GM04503 (cell line): Measurements from ENCODE around the gene M6PR.
"Not testable (repeated sequence)": the region's sequence is repeated elsewhere in the genome, so short reads cannot be mapped to it uniquely, and the experiment has no call there.

Source experiments
- DNase-seq: peaks from one replicate; pipeline ENCODE4 v3.0.0-alpha.2; 2012; ENCODE audit warnings: low read depth

M6PR gene

GRCh38 chr12:8950702-8951478, 1.4 kb upstream of the M6PR start:
- DNase-seq, result no peak

GRCh38 chr12:8950221-8950527, 729 bp upstream of the M6PR start:
- no peak for DNase-seq

DNA sequence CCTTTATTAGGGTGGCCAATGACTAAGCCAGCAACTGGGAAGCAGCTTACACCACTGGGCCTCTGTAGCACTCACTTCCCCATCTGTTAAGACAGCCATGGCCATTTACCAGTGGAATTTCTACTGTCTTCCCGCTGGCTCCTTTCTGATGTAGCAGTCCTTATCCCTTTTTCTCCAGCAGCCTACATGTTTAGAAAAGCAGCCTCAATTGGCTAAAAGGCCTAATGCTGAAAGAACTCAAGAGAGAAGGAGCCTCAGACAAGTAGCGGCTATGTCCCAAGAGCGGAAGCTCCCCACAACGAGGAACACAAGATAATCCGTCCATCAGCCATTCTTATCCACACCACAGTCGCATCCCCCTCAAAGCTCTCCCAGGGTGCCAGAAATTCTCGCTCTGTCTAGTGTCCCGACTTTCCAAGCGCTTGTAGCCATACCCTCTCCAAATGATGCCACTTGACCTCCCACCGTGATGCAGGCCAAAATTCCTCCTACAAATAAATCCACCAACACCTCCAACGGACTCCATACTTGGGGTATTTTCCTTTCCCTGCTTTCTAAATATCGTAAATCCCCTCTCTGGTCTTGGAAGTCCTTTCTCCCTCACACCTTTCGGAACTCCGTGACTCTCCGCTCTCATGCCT, 624 bp downstream of the M6PR start:
- peak; percentile 16 for DNase-seq

DNA sequence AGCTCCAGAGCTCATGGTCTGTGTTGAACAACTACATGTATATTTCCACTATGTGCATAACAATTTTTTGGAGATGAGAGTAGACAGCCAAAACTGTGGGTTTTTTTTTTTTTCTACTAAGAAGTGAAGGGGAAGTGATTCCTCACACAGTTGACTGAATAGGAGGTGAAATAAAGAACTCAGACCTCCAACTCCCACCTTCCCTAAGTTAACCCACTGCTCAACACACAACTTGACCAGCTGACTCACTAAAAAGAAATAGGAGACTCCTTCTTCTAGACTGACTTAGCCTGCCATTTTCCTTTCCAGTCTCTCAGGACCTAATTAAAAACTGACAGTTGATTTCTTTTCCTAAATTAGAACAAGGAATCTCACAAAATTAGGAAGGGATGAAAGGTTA, 1.7 kb downstream of the M6PR start:
- no peak for DNase-seq

- no peak for DNase-seq
These were observed 2.7 kb downstream of the M6PR start for GRCh38 chr12:8946733-8947132.

- no peak for DNase-seq
These were observed 5.8 kb downstream of the M6PR start for GRCh38 chr12:8943565-8944186.

GRCh38 chr12:8941691-8942478, 7.6 kb downstream of the M6PR start:
- DNase-seq, result no peak

GRCh38 chr12:8937842-8938442, 11.5 kb downstream of the M6PR start:
- not testable (repeated sequence) for DNase-seq

DNA sequence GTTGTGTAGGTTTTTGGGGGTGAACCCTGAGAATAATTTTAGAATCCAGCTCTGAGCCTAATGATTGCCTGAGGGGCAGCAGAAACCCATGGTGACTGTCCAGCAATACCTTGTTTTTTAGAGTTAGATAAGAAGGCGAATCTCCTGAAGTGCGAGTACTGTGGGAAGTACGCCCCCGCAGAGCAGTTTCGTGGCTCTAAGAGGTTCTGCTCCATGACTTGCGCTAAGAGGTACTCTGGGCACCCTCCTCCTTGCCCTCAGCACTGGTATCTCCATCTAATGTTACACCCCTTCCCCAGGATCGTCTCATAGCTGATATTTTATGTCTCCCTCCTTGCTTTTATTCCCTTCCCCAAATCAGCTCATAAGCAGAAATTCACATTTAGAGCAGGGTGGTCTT, 12.7 kb downstream of the M6PR start:
- no peak for DNase-seq

- not testable (repeated sequence) for DNase-seq
These were observed 15.4 kb downstream of the M6PR start for GRCh38 chr12:8934080-8934479.

DNA sequence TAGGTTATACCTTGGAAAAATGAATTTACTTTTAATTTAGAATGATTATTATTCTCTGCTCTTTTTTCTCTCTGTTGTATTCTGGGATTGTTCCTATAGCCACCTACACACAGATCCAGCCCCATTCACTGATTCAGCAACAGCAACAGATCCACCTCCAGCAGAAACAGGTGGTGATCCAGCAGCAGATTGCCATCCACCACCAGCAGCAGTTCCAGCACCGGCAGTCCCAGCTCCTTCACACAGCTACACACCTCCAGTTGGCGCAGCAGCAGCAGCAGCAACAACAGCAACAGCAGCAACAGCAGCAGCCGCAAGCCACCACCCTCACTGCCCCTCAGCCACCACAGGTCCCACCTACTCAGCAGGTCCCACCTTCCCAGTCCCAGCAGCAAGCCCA, 17.0 kb downstream of the M6PR start:
- DNase-seq, result not testable (repeated sequence)

DNA sequence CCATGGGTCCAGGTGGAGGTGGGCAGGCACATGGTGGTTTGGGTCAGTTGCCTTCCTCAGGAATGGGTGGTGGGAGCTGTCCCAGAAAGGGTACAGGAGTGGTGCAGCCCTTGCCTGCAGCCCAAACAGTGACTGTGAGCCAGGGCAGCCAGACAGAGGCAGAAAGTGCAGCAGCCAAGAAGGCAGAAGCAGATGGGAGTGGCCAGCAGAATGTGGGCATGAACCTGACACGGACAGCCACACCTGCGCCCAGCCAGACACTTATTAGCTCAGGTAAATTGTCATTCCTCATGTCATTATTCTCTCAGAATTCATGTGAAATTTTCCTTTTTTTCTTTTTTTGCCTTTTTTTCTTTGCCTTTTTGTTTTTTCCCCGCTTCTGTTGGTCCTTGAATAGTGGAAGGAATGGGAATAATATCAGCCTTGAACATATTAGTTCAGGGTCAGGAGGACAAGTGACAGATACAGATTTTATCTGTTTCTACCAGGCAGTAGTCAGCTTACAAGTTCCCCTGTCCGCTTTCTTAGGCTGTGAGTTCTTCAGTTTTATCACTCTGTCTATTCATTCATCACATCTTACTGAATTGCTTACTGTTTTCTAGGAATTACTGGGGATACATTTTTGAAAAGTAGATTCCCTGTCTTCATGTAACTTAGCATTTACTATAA, 18.7 kb downstream of the M6PR start:
- DNase-seq, result not testable (repeated sequence)

DNA sequence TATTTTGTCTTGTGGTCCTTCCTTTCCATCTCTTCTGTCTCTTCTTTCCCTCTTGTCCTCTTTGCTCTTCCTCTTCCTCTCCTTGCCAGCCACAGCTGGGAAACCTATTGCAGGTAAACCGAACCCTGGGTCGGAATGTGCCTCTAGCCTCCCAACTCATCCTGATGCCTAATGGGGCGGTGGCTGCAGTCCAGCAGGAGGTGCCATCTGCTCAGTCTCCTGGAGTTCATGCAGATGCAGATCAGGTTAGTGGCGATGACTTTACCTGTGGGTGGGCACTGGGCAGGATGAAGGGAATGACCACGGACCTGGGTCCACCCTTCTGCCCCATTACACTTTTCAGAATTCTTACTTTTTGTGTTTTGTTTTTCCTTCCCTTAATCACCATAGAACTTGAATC, 26.9 kb downstream of the M6PR start:
- no peak for DNase-seq

DNA sequence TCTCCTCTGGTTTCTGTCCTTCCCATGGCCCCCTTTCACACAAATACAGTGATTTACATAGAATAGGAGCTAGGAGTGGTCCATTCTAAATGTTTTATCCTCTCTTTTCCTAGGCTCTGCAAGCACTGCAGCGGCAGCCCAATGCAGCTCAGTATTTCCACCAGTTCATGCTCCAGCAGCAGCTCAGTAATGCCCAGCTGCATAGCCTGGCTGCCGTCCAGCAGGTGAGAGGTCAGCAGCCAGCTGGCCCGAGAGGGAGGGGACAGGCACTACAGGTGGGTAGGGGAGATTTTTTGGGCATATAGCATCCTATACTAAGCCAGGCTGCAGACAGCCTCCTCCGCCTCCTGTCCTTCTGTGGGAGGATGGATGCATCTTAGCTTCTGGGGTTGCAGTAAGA, 29.8 kb downstream of the M6PR start:
- DNase-seq, result not testable (repeated sequence)

DNA sequence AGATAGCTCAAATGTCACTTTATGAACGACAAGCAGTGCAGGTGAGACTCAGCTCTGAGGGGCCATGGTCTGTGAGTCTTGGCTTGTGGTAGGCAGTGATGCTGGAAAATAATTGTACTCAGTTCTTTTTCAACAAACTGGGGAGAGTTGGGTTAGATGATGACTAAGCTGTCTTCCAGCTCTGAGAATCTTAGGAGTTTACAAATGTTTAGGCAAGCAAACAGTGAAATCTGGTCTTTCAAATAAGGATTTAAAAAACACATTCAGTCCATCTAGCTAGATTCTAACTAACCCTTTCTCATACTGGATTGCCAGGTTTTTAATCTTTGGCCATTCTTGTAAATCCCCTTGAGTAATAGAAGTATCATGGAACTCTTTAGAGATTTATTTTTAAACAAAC, 31.7 kb downstream of the M6PR start:
- DNase-seq, result no peak

GRCh38 chr12:8917031-8917430, 32.4 kb downstream of the M6PR start:
- no peak for DNase-seq

DNA sequence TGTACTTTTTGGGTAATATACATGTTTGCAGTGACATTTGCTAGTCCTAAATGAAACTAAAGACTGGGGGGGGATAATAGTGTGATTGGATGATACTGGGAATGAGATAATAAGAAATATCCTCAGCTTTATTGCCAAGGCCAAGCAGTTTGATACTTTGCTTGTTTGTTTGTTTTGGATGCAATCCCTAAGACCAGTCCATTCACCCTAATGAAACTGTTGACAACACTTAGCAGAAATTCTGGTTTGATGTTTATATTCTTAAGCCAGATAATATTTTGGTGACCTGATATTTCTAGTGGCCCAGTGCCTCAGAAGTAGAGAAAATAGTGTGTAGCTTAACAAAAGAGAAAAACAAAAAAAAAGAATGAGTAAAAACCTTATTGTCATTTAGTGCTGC, 33.3 kb downstream of the M6PR start:
- DNase-seq, result no peak

- DNase-seq, result peak; percentile 3
These were observed 34.5 kb downstream of the M6PR start for GRCh38 chr12:8914716-8915526.

GRCh38 chr12:8914033-8914715, 35.3 kb downstream of the M6PR start, which contains the start of gene PHC1:
PHC1 (plus strand) TSS chr12:8914509; CDS start chr12:8917678, 3,169 bp downstream.
- peak; percentile 35 for DNase-seq

DNA sequence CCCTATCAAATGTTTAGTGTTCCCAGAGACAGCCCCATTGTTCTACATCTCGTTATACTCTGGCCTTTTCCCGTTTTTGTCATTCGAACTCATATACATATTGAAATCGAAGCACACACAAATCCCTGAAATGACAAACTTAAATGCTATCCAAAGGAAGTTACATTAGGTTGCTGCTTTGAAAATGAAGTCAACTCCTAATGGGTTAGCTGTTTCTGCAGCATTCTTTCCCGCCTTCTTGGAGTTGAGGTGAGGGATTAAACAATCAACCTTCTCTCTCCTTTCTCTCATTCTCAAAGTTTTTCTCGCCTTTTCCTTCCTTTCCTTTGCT, 35.8 kb downstream of the M6PR start:
- DNase-seq, result no peak
